ENCODE results near the gene ALX4.

The ALX4 gene

DNA sequence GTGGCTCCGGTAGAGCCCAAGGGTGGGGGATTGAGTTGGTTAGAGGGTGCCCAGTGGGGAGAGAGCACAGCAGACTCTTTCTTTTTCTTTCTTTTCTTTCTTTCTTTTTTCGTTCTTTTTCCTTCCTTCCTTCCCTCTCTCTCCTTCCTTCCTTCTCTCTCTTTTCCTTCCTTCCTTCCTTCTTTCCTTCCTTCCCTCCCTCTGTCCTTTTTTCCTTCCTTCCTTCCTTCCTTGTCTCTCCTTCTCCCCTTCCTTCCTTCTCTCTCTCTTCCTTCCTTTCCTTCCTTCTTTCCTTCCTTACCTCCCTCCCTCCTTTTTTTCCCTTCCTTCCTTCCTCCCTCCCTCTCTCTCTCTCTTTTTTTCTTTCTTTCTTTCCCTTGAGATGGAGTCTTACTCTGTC, 4.8 kb upstream of the ALX4 start:
- Mint-ChIP-seq H3K36me3 (ENCODE audit: low read depth) (no peaks in the 10 kb centered on the region), H3K27ac (no peak overlapping the region), H3K27me3 (peaks cover 99% of the 10 kb centered on the region), H3K4me1 (ENCODE audit: low read depth) (peaks cover 27% of the 10 kb centered on the region), H3K4me3 (no peak overlapping the region), H3K9me3 (no peaks in the 10 kb centered on the region)
- no peak for DNase-seq

DNA sequence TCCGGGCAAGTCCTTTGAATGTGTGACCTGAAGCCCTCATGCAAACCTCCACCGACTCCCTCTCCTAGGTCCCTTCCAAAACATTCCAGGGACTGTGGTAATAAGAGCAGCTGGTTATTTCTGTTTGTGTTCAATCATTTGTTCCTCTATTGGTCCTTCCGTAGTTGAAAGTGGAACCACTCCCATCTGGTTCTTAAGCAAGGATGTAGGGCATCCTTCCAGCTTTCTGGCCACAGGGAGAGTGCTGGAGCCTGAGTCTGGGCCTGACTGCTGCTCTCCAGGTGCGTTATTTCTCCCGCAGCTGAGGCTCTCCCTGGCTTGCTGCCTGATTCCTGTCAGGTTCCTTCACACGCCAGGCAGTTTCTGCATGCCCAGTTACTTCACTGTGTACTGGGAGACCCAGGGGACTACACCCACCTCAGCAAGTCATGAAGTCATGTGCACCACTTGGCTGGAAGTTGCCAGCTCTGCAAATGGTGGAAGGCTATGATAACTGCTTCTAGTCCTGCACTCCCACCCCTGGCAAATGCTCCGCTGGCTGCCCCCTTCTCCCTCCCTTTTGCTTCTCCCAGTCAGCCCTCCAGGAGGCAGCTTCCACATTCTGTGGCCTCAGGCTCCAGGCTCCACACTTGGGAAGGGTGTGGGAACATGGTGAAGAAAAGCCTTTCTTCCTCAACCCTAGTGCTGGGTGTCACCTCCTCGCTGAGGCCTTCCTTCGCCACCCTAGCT, 4.0 kb upstream of the ALX4 start:
- no peaks in the 10 kb centered on the region for H3K36me3 Mint-ChIP-seq (ENCODE audit: low read depth)
- peak; percentile 22 for DNase-seq
- H3K27me3 Mint-ChIP-seq = peaks cover 96% of the 10 kb centered on the region
- peaks cover 24% of the 10 kb centered on the region for H3K4me1 Mint-ChIP-seq (ENCODE audit: low read depth)
- no peak overlapping the region for H3K27ac Mint-ChIP-seq
- H3K4me3 Mint-ChIP-seq = no peak overlapping the region
- no peaks in the 10 kb centered on the region for H3K9me3 Mint-ChIP-seq

DNA sequence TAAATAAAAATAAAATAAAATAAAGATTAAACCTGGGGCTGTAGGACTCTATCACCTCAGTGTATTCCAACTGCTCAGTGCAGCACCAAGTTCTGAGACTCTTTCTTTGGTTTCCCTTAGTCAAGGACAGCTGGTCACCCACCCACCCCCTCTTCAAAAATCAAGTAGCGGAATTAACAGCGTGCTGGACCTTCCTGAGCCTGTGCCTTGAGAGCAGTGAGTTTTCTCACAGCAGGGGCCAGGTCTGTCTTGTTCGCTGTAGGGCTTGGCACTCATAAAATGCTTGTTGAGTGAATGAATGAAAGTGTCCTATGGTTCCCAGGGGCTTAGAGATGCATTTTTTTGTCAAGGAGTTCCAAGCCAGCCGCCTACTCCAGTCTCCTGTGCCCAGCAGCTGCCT, 2.9 kb upstream of the ALX4 start:
- Mint-ChIP-seq H3K36me3 (ENCODE audit: low read depth) (no peaks in the 10 kb centered on the region), H3K9me3 (no peaks in the 10 kb centered on the region), H3K4me1 (ENCODE audit: low read depth) (peaks cover 24% of the 10 kb centered on the region), H3K27me3 (peaks cover 96% of the 10 kb centered on the region), H3K4me3 (no peak overlapping the region), H3K27ac (no peak overlapping the region)
- no peak for DNase-seq

DNA sequence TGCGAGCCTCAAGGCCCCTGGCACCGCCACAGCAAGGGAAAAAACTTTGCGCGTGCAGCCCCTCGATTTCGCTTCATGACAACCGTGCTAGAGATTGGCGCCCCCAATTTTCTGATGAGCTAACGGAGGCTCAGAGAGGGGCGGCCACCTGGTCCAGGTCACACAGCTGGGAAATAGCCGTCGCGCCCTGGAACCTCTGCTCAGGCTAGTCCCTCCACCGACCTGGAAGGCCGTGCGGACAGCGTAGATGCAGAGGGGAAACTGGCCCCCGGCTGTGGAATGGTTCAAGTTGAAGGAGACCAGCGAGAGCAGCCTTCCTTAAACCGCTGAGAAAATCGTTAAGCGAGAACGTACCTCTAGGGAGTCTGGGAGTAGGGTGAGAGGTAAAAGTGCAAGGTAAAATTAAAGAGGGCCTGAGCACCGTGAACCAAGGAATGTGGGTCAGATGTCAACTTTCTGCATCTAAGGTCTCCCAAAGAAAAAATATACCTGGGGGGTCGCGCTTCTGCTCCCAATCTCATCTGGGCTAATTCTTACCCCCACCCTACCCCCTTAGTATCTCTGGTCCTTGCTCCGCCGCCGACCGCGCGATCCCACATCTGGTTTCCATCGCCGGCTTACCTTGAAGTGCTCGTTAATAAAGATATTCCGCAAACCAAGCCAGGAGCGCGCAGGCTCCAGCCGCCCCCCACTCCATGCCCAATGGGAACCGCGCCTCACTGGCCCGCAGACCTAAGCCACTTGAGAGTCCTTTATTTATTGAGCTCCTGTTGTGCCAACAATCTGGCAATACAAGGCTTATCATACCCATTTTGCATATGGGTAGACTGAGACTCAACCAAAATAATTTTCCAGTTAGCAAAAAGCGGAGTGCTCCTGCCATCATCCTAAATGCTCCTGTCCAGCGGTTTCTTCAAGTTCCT, 1.7 kb upstream of the ALX4 start:
- Mint-ChIP-seq H3K36me3 (ENCODE audit: low read depth) (no peaks in the 10 kb centered on the region), H3K4me1 (ENCODE audit: low read depth) (peaks cover 20% of the 10 kb centered on the region), H3K27ac (no peak overlapping the region), H3K9me3 (no peaks in the 10 kb centered on the region), H3K4me3 (no peak overlapping the region), H3K27me3 (peaks cover 96% of the 10 kb centered on the region)
- no peak for DNase-seq

DNA sequence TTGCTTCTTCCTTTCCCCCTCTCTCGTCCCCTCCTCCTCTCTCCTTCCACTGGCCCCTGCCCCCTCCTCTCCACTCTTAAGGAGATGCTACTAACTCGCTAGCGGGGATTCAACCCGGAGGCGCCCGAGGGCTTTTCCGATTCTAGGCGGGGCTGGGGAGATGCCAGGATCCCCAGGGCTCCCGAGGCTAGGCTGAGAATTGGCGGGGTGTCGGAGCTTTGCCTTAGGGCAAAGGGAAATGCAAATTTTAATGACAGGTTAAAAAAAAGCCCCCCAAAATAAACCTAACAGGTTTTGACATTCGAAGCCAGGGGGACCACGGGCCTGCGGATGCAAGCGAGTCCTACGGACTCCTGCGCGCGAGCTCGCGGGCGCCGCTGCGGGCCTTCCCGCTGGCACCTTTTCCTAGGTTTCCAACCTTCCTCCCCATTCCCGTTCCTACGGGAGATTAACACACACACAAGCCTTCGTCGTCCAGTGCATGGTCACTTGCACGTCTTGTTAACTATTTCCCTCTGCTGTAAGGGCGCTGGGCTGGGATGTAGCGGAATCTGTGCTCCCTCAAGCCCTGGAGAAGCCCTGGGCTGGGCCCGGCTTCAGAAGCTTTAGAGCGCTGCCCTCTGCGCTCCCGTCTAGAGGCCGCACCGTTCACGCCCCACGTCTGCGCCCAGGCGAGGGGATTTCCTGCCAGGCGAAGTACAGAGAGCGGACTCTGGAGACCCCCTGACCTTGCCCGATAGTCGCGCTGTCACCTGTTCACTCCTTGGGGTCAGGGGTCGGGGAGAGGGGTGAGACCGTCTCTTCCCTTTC, 729 bp upstream of the ALX4 start:
- H3K4me1 Mint-ChIP-seq (ENCODE audit: low read depth) = peaks cover 25% of the 10 kb centered on the region
- no peaks in the 10 kb centered on the region for H3K36me3 Mint-ChIP-seq (ENCODE audit: low read depth)
- peaks cover 96% of the 10 kb centered on the region for H3K27me3 Mint-ChIP-seq
- no peak overlapping the region for H3K4me3 Mint-ChIP-seq
- DNase-seq = no peak
- no peaks in the 10 kb centered on the region for H3K9me3 Mint-ChIP-seq
- H3K27ac Mint-ChIP-seq = no peak overlapping the region

DNA sequence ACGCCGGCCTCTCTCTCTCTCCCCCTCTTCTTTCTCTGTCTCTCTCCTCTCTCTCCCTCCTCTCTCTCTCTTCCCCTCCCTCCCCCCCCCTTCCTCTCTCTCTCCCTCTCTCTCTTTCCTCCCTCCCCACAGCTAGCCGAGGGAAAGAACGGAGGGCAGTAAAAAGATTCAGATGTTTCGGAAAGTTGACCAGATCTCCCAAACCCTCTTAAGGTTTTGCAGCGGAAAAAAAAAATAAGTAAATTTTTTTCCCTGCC, 195 bp upstream of the ALX4 start:
- Mint-ChIP-seq H3K4me1 (ENCODE audit: low read depth) (peaks cover 26% of the 10 kb centered on the region), H3K4me3 (no peak overlapping the region), H3K9me3 (no peaks in the 10 kb centered on the region), H3K27ac (no peak overlapping the region), H3K27me3 (peaks cover 96% of the 10 kb centered on the region), H3K36me3 (ENCODE audit: low read depth) (no peaks in the 10 kb centered on the region)
- no peak for DNase-seq

DNA sequence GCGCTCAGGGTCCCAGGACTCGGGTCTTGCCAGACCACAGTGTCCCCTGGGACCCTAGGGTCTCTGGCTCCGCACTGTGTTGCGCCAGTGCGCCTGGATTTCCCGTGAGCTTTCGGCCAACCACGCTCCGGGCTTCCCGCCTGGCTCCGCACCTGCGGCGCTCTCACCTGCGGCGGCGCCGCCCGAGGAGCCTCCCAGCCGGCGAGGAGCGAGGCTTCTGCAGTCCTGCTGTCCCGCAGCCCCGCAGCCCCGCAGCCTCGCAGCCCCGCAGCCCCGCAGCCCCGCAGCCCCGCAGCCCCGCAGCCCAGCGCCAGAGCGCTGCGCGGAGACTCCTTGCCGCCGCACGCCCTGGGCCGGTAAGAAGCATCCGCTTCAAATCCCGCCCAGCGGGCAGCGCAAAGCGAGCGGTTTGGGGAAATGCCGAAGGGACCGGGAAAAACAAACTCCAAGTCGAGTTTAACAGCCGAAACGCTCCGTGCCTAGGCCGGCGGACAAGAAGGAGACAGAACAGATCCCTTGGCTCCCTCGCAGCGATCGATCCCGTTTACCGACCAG, 939 bp downstream of the ALX4 start:
- DNase-seq = no peak
- H3K4me3 Mint-ChIP-seq = peak overlapping the region; percentile 52
- no peaks in the 10 kb centered on the region for H3K9me3 Mint-ChIP-seq
- peaks cover 36% of the 10 kb centered on the region for H3K4me1 Mint-ChIP-seq (ENCODE audit: low read depth)
- no peaks in the 10 kb centered on the region for H3K36me3 Mint-ChIP-seq (ENCODE audit: low read depth)
- H3K27me3 Mint-ChIP-seq = peaks cover 96% of the 10 kb centered on the region
- peak overlapping the region; percentile 33 for H3K27ac Mint-ChIP-seq

DNA sequence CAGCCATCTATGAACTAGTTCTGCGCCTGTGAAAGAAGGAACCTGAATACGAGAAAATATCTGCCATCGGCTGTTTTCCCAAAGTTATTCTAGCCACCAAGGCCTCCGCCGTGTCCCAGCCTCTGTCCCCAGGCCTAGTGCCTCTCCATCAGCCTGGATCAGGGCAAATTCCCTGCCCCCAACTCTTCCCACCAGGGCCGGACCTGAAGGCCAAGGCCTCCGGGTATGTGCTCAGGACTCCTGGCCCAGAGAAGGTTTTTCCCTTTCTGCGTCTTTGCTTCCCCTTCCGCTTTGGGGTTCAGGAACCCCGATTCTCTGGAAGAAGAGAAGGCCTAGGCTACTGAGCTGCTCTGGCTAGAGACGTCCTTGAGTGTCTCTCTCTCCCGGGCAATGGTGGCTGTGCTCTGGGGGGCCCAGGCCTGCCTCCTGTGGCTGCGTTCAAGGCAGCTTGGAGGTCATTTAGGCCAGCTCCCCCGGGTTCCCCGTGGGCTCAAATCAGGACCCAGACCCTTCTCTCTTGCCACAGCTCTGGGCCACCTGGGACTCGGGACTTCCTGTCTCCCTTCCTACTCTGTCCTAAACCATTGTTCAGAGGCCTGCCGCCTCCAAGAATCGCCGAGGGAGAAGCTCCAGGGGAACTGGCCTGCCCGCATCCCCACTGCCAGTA, 1.6 kb downstream of the ALX4 start:
- H3K9me3 Mint-ChIP-seq = no peaks in the 10 kb centered on the region
- no peak overlapping the region for H3K4me3 Mint-ChIP-seq
- no peaks in the 10 kb centered on the region for H3K36me3 Mint-ChIP-seq (ENCODE audit: low read depth)
- H3K27ac Mint-ChIP-seq = no peak overlapping the region
- H3K4me1 Mint-ChIP-seq (ENCODE audit: low read depth) = peaks cover 42% of the 10 kb centered on the region
- peaks cover 96% of the 10 kb centered on the region for H3K27me3 Mint-ChIP-seq
- no peak for DNase-seq

DNA sequence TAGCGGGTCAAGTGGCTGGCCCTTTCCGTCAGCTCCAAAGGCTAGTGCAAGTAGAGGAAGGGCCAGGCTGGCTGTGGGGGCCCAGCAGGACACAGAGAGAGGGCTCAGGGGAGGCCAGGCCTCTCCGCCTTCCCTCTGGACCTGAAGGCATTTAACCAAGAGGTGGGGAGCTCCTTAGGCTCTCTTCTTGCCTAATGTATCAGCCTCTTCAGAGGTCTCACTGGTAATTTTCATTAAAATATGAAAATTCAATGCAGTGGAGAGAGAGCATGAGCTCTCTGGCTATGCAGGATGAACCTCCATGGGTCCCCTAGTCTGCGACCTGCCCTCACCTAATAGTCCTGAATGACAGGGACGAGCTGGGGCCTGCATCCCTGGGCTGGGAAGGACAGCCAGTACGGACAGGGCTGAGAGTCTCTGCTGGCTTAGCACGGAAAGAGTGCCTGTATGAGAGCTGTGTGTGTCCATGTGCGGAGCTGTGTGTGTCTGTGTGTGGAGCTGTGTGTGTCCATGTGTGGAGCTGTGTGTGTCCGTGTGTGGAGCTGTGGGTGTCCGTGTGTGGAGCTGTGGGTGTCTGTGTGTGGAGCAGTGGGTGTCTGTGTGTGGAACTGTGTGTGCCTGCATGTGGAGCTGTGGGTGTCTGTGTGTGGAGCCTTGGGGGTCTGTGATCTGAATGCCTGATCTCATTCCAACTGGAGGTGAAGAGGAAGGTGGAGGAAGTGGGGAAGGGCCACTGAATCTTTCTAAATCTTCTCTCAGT, 2.4 kb downstream of the ALX4 start:
- no peak for DNase-seq
- Mint-ChIP-seq H3K4me1 (ENCODE audit: low read depth) (peaks cover 43% of the 10 kb centered on the region), H3K36me3 (ENCODE audit: low read depth) (no peaks in the 10 kb centered on the region), H3K27me3 (peaks cover 96% of the 10 kb centered on the region), H3K4me3 (no peak overlapping the region), H3K27ac (no peak overlapping the region), H3K9me3 (no peaks in the 10 kb centered on the region)

DNA sequence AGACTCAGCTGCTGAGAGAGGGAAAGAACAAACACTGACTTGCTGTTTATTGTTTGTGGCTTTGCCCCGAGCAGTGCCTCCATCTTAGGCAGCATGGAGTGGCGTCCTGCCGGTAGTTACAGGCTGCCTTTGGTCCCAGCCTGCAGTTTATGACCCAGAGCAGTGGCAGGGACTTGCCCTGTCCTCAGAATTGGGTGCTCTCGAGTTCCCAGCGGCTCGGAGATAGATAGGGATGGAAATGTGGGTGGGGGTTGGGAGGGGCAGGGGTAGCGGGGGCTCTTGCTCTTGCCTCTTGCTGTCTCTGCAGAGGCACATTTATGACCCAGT, 3.1 kb downstream of the ALX4 start:
- DNase-seq = no peak
- Mint-ChIP-seq H3K27ac (no peak overlapping the region), H3K27me3 (peaks cover 96% of the 10 kb centered on the region), H3K36me3 (ENCODE audit: low read depth) (no peaks in the 10 kb centered on the region), H3K9me3 (no peaks in the 10 kb centered on the region), H3K4me1 (ENCODE audit: low read depth) (peaks cover 43% of the 10 kb centered on the region), H3K4me3 (no peak overlapping the region)

DNA sequence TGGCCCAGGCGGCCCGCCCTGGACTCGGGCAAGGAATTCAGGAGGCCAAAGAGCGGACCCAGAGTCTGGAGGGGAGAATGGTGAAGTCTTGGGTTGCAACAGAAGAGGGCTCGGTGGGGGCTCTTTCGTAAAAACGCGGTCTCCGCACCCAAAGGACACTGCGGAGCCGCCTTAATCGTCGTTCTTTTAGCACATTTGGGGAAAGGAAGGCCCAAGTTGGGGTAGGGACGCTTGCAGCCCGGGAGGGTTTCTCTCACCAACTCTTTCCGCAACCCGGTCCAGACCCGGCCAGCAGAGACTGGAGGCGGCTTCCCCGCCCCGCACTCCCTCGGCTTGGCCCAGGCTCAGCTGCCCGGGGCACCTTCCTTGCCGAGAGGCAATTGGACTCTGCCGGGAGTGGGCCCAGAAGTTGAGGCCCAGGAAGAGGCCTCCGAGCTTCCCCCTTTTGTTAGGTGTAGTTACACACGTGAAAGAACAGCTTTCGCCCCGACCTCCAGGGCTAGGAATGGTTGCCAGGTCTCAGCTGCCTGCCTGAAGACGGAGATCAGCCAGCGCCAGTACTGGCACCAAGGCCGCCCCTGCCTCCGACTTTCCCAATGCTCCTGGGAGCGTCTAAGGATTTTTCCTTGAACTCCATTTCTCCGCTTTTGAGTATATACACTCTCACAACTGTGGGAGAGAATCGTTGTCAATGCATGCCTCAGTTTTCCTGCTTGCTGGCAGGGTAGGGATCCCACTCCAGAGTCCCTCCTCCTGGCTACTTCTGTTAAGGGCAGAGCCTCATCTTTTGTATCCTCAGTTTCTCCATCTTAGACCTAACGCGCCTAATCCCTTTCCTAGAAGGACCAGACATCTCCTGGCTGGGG, 3.7 kb downstream of the ALX4 start:
- Mint-ChIP-seq H3K27ac (no peak overlapping the region), H3K4me3 (peak overlapping the region; percentile 79), H3K36me3 (ENCODE audit: low read depth) (no peaks in the 10 kb centered on the region), H3K27me3 (peaks cover 96% of the 10 kb centered on the region), H3K4me1 (ENCODE audit: low read depth) (peaks cover 43% of the 10 kb centered on the region), H3K9me3 (no peaks in the 10 kb centered on the region)
- no peak for DNase-seq

DNA sequence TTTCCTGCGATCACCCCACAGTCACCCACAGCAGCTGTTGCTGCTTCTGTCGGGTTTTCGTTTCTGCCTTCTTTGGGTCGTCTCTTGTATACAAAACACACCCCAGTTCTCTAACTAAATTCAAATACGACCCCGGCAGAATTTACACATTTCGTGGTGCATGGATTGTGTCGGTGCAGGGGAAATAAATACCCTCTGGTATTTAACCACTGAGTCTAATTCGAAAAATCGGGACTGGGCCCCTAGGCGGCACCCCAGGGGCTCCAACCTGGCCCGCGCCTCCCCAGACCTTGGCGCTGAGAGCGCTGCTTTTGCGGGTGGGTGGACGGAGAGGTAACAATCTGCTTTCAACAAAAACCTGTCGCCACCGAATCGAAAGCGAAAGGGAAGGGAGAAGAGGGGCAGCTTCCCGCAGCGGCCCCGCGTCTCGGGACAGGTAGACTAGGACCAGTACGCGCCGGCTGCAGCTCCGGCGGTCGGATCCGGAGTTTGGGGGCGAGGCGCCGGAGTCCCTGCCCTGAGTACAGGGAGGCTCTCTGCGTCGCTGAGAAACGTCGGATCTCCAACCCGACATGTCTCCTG, 4.4 kb downstream of the ALX4 start:
- H3K4me1 Mint-ChIP-seq (ENCODE audit: low read depth) = peaks cover 39% of the 10 kb centered on the region
- no peaks in the 10 kb centered on the region for H3K9me3 Mint-ChIP-seq
- peak; percentile 53 for DNase-seq
- peaks cover 95% of the 10 kb centered on the region for H3K27me3 Mint-ChIP-seq
- peak overlapping the region; percentile 79 for H3K4me3 Mint-ChIP-seq
- no peak overlapping the region for H3K27ac Mint-ChIP-seq
- no peaks in the 10 kb centered on the region for H3K36me3 Mint-ChIP-seq (ENCODE audit: low read depth)

DNA sequence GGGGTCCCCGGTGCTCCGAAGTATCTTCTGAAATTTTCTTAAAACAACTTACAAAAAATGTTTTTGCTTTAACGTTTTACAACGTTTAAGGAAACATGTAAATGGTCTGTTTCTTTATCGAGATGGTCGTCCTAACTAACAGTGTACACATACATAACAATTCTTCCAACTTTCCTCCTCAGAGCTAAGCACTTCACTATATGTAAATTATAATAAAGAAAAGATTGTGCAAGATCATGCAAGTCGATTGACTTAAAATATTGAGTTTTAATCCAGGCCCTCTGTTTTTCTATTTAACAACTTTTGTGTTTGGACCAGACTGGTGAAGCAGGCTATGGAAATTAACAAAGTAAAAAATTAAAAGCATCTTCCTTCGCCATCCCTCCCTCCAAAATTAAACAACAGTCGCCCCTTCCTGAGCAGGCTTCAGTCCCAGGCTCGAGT, 4.9 kb downstream of the ALX4 start:
- DNase-seq = no peak
- Mint-ChIP-seq H3K9me3 (no peaks in the 10 kb centered on the region), H3K36me3 (ENCODE audit: low read depth) (no peaks in the 10 kb centered on the region), H3K4me1 (ENCODE audit: low read depth) (peaks cover 38% of the 10 kb centered on the region), H3K27ac (no peak overlapping the region), H3K27me3 (peaks cover 95% of the 10 kb centered on the region), H3K4me3 (peak overlapping the region; percentile 79)
